Gastrocnemius medialis (tissue), 4 donors: Measurements from ENCODE around the gene MAP3K10.

Experiments used
- POLR2A ChIP-seq, 2 donors: fragments of 450-650 bp; IDR thresholded peaks; one replicate each; pipeline ENCODE4 v1.6.1; 2017; ENCODE audit warnings: antibody characterized with exemption in 2 of 2, mild to moderate bottlenecking in 2 of 2, moderate library complexity in 2 of 2
- TF ChIP-seq, protein P1 (sequence below), 5 experiments: fragments of 450-650 bp in 3 of 5; fragments of 200-600 bp in 2 of 5; sonication (generic) in 2 of 5; IDR thresholded peaks in 4 of 5; conservative IDR thresholded peaks in 1 of 5; 1 replicate in 4 of 5; 2 replicates in 1 of 5; pipeline ENCODE4 v1.5.1; 2016 to 2019; ENCODE audit warnings: antibody characterized with exemption in 5 of 5, mild to moderate bottlenecking in 3 of 5, moderate library complexity in 3 of 5

- TF ChIP-seq, protein P1, sequence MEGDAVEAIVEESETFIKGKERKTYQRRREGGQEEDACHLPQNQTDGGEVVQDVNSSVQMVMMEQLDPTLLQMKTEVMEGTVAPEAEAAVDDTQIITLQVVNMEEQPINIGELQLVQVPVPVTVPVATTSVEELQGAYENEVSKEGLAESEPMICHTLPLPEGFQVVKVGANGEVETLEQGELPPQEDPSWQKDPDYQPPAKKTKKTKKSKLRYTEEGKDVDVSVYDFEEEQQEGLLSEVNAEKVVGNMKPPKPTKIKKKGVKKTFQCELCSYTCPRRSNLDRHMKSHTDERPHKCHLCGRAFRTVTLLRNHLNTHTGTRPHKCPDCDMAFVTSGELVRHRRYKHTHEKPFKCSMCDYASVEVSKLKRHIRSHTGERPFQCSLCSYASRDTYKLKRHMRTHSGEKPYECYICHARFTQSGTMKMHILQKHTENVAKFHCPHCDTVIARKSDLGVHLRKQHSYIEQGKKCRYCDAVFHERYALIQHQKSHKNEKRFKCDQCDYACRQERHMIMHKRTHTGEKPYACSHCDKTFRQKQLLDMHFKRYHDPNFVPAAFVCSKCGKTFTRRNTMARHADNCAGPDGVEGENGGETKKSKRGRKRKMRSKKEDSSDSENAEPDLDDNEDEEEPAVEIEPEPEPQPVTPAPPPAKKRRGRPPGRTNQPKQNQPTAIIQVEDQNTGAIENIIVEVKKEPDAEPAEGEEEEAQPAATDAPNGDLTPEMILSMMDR (IDR thresholded peaks at IDR 0.05 in 4 of 5, conservative IDR thresholded peaks at IDR 0.05 in 1 of 5), result no peak
- TF ChIP-seq POLR2A (IDR thresholded peaks at IDR 0.05), result no peak
Measured at GRCh38 chr19:40177286-40178070, 13.7 kb upstream of the MAP3K10 start.
